SK-N-SH treated with all-trans-retinoic acid at 6 μM for 48 hours (cell line): ENCODE data around the gene SPOCK1.

ENCODE experiments used
- ARNTL ChIP-seq: fragments of 450-650 bp; formaldehyde crosslinking; IDR thresholded peaks from 2 replicates; pipeline ENCODE4 v1.5.0; 2020; ENCODE audit warnings: low read depth, mild to moderate bottlenecking, moderate library complexity, borderline replicate concordance
- TCF4 ChIP-seq: fragments of 250-450 bp; sonication (Bioruptor Pico); IDR thresholded peaks from 2 replicates; pipeline ENCODE4 v1.8.0; 2021; ENCODE audit warnings: mild to moderate bottlenecking, moderate library complexity, borderline replicate concordance
- TSHZ2 ChIP-seq: fragments of 250-450 bp; sonication (Bioruptor Pico); IDR thresholded peaks from 2 replicates; pipeline ENCODE4 v1.5.0; 2020; ENCODE audit warnings: mild to moderate bottlenecking, moderate library complexity
- ZFP30 ChIP-seq: fragments of 450-650 bp; formaldehyde crosslinking; IDR thresholded peaks from 2 replicates; pipeline ENCODE4 v1.5.0; 2022; ENCODE audit warnings: mild to moderate bottlenecking, moderate library complexity
- ZNF565 ChIP-seq: fragments of 450-650 bp; formaldehyde crosslinking; conservative IDR thresholded peaks from 2 replicates; pipeline ENCODE4 v1.5.0; 2020; ENCODE audit warnings: low read depth, mild to moderate bottlenecking, moderate library complexity

DNA sequence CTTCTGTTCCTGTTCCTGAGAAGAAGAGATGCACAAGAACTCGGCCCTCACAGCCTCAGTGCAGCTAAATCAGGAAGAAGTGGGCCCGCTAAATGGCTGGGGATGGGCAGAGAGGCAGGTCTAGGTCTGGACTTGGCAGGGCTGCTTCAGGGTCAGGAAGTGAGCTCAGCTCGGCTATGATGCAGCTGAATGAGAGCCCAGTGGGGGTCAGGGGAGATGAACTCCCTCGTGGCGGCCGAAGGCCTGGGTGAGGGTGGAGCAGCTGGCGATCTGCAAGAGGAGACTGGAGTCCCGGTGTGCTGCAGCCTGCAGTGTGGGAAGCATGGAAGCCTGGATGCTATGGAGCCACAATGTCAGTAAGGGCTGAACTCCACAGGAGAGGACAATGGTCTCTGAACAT lies 466.2 kb downstream of the SPOCK1 start:
- TF ChIP-seq ZFP30 (CRISPR knock-in tag) (no peak), ZNF565 (CRISPR knock-in tag) (no peak), TCF4 (no peak), ARNTL (CRISPR knock-in tag) (no peak), TSHZ2 (no peak)
